Measurements from ENCODE around the gene DIDO1. TPM values are rescaled to one million over a fixed set of nuclear protein-coding genes. Genes with fewer than 3 reads are reported as not detected.

DIDO1 gene
- total RNA-seq, 1 donor from 2014 or later: 53.6 TPM

- no peaks in the 10 kb centered on the region for H3K9me3 Mint-ChIP-seq (ENCODE audit: unreplicated experiment)
- TF ChIP-seq CTCF (IDR thresholded peaks at IDR 0.05): no peak
Observed at GRCh38 chr20:62836967-62837490, 89.3 kb downstream of the DIDO1 start.

DNA sequence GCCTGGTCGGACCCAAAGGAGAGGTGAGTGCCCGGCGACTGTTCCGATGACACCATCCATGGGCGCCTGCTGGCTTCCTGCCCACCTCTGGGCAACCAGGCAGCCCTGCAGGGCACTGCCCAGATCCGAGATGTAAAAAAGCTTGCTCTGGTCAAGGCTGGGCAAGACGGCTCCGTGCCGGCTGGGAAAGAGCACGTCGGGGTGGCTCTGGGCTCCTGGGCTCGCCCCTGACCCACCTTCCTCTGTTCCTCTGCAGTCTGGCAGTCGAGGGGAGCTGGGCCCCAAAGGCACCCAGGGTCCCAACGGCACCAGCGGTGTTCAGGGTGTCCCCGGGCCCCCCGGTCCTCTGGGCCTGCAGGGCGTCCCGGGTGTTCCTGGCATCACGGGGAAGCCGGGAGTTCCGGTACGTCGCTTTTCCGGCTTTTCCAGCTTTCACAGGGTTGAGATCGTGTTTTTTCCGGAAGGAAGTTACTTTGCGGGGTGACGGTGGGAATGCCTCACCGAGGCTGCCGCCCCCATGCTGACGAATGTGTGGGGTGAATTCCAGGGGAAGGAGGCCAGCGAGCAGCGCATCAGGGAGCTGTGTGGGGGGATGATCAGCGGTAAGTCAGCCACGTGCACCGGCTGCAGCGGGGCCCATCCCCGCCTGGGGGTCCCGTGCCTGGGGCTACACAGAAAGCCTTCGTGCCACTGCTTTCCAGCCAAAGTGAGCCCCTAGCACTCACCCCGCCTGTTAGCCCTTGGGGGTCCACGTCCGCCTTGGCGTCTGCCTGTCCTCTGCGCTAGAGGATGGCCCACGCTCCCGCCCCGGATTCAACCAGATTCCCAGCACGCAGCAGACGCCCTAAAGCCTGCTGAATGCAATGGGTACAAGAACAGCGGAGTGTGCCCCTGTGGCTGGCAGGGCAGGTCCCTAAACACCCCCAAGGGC is 90.1 kb downstream of the DIDO1 start:
- no peak for TF ChIP-seq CTCF (IDR thresholded peaks at IDR 0.05)
- Mint-ChIP-seq H3K27me3 (ENCODE audit: unreplicated experiment) (peaks cover 2% of the 10 kb centered on the region), H3K4me1 (ENCODE audit: unreplicated experiment) (peaks cover 16% of the 10 kb centered on the region), H3K27ac (ENCODE audit: unreplicated experiment) (no peak overlapping the region), H3K4me3 (ENCODE audit: unreplicated experiment) (no peak overlapping the region), H3K9me3 (ENCODE audit: unreplicated experiment) (no peaks in the 10 kb centered on the region), H3K36me3 (ENCODE audit: unreplicated experiment) (peaks cover 2% of the 10 kb centered on the region)
- DNase-seq (ENCODE audit: extremely low spot score, unreplicated experiment): no peak

More at GRCh38 chr20:62836967-62837490, 89.3 kb downstream of the DIDO1 start:
- peaks cover 2% of the 10 kb centered on the region for H3K27me3 Mint-ChIP-seq (ENCODE audit: unreplicated experiment)
- no peak overlapping the region for H3K4me3 Mint-ChIP-seq (ENCODE audit: unreplicated experiment)
- H3K4me1 Mint-ChIP-seq (ENCODE audit: unreplicated experiment): peaks cover 11% of the 10 kb centered on the region
- no peak for DNase-seq (ENCODE audit: extremely low spot score, unreplicated experiment)
- H3K36me3 Mint-ChIP-seq (ENCODE audit: unreplicated experiment): peaks cover 2% of the 10 kb centered on the region
- H3K27ac Mint-ChIP-seq (ENCODE audit: unreplicated experiment): no peak overlapping the region

DNA sequence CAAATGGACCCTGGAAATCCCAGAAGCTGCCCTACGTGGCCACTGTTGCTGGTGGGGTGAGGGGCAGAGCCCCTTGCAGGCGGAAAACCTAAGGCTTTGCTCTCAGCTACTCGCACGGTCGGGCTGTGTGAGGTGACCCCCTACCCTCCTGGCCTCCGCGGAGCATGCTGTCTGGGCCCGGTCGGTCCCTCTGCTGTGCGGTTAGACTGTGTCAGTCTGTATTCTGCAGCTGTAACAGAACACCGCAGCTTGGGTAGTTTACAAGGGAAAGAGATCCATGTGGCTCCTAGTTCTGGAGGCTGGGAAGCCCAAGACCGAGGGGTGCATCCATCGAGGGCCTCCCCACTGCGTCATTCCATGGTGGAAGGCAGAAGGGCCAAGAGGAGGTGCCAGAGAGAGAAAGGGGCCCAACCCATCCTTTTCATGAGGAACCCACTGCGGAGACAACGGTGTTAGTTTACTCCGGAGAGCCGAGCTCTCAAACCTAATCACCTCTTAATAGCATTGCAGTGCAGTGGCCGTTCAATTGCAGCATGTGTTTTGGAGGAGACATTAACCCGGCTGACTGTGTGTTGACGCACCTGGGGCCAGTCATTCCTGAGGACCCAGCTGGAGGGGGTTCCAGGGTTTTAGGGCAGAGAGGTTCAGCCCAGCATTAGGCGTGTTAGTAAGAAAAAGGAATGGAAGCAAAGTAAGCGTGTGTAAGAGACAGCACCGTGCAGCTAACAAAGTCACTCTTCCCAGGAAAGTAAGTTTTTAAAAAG is 91.2 kb downstream of the DIDO1 start:
- Mint-ChIP-seq H3K4me1 (ENCODE audit: unreplicated experiment) (peaks cover 19% of the 10 kb centered on the region), H3K27me3 (ENCODE audit: unreplicated experiment) (peaks cover 2% of the 10 kb centered on the region), H3K4me3 (ENCODE audit: unreplicated experiment) (no peak overlapping the region), H3K36me3 (ENCODE audit: unreplicated experiment) (no peaks in the 10 kb centered on the region), H3K9me3 (ENCODE audit: unreplicated experiment) (no peaks in the 10 kb centered on the region), H3K27ac (ENCODE audit: unreplicated experiment) (no peak overlapping the region)
- TF ChIP-seq CTCF (IDR thresholded peaks at IDR 0.05): no peak
- DNase-seq (ENCODE audit: extremely low spot score, unreplicated experiment): no peak

GRCh38 chr20:62832951-62833391 is 93.3 kb downstream of the DIDO1 start:
- no peak for DNase-seq (ENCODE audit: extremely low spot score, unreplicated experiment)
- no peak overlapping the region for H3K27ac Mint-ChIP-seq (ENCODE audit: unreplicated experiment)
- peaks cover 19% of the 10 kb centered on the region for H3K4me1 Mint-ChIP-seq (ENCODE audit: unreplicated experiment)
- no peak for TF ChIP-seq CTCF (IDR thresholded peaks at IDR 0.05)
- H3K36me3 Mint-ChIP-seq (ENCODE audit: unreplicated experiment): no peaks in the 10 kb centered on the region
- no peak overlapping the region for H3K4me3 Mint-ChIP-seq (ENCODE audit: unreplicated experiment)
- no peaks in the 10 kb centered on the region for H3K9me3 Mint-ChIP-seq (ENCODE audit: unreplicated experiment)
- peaks cover 2% of the 10 kb centered on the region for H3K27me3 Mint-ChIP-seq (ENCODE audit: unreplicated experiment)

Data from osteocyte (in vitro differentiated cells).